ENCODE data around the gene GALNT10. TPM values are rescaled to one million over a fixed set of nuclear protein-coding genes. Genes with fewer than 3 reads are reported as not detected.

The GALNT10 gene
- total RNA-seq, 4 donors from 2014 or later = 17.2 to 28.6 (median 21.1) TPM

DNA sequence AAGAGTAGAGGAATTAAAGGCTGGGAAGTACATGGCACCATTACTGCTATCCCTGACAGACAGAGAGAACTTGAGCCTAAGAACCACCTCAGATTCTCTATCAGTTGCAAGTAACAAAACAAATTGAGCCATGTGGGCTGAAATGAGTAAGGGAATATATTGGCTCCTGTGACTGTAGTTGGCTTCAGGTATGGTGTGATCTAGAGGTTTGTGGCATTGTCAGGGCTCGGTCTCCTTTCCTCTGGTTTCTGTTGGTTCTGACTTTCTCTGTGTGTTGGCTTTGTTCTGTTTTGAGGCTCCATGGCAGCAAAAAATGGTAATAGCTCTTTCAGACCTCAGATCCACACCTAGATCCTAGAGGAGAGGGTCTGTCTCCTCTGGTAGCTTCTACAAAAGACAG lies 5.7 kb downstream of the GALNT10 start:
- TF ChIP-seq, protein P1, sequence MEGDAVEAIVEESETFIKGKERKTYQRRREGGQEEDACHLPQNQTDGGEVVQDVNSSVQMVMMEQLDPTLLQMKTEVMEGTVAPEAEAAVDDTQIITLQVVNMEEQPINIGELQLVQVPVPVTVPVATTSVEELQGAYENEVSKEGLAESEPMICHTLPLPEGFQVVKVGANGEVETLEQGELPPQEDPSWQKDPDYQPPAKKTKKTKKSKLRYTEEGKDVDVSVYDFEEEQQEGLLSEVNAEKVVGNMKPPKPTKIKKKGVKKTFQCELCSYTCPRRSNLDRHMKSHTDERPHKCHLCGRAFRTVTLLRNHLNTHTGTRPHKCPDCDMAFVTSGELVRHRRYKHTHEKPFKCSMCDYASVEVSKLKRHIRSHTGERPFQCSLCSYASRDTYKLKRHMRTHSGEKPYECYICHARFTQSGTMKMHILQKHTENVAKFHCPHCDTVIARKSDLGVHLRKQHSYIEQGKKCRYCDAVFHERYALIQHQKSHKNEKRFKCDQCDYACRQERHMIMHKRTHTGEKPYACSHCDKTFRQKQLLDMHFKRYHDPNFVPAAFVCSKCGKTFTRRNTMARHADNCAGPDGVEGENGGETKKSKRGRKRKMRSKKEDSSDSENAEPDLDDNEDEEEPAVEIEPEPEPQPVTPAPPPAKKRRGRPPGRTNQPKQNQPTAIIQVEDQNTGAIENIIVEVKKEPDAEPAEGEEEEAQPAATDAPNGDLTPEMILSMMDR (IDR thresholded peaks at IDR 0.05; ENCODE audit: low read depth) = no peak

DNA sequence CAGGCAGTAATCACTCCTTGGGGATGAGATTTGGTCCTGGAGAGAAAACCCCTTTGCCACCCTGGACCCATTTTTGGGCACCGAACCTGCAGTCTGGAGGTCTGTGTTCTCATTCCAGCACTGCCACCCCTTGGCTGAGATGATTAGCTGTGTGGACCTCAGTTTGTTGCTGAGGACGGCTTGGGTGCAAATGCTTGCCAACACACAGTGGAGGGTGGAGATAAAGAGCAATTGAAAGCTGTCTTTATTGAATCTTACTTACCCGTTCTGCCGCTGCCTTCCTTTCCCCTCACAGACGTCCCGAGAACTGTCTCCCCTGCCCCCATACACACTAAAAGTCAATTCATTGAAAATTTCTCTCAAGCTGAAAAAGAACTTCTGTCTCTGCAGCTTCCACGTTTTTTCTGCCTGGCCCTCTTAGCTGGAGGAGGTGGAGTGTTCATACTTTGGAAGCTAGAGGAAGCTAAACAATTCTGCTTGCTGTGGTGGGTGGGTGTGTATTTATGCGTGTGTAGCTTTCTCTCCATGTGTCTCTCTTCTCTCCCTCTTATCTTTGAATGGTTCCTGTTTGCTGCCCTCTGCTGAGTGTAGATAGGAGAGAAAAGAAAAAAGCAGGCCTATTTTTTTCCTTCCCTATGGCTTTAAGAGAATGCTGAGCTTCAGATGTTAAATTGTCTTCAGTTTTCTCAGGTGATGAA lies 6.6 kb downstream of the GALNT10 start:
- TF ChIP-seq, protein P1 (IDR thresholded peaks at IDR 0.05; ENCODE audit: low read depth) = no peak

DNA sequence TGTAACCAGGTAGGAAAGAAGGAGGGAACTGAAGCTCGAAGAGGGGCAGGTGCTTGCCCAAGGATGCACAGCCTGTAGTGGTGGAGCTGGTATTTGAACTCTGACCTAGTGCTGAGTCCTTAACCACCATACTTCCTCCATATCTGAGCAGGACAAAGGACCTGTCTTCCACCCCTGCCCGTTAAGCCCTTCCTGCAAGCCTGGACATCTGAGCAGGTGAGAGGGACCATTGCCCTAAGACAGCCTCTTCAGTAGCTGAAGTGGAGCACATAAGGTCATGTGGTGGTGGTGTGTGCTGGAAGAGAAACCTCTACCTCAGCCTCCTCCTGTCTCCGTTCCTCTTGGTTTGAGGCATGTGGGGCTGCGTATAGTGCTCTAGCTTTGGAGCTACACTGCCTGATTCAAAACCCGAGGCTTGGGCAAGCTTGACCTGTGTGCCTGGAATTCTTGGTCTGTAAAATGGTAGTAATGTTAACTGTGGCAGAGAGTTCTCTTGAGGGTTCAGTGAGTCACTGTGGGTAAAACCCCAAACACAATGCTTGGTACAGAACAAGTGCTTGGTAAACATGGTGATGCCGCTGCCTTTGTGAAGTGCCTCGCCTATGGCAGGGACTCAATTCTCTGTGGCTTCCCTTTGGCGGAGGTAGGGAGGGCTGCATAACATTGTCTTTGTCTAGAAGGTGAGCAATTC lies 7.4 kb downstream of the GALNT10 start:
- TF ChIP-seq, protein P1 (IDR thresholded peaks at IDR 0.05; ENCODE audit: low read depth) = no peak

DNA sequence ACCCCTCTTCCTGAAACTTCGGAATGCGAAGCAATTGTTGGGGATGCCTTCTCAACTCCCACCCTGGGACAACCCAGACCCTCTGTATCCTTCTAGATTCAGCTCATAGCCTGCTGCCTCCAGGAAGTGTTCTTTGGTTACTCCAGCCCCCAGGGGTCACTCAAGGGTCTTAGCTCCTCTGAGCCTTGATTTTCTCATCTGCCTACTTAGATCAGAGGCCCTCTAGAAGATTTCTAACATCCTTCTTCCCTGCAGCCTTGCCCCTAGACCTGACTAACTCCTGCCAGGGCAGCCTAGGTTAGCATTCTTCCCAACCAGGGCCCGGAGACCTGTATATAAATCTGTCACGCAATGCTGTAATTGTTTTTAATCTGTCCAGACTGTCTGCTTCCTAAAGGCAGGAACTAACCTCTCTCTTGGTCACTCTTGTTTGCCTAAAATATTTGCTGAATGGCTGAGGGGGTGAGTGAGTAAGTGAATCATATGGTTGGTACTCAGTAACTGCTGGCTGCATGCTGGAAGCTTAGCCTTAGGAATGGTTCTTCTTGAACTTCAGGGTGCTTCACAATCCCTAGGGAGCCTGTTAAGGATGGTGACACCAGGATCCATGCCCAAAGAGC lies 8.2 kb downstream of the GALNT10 start:
- TF ChIP-seq, protein P1 (IDR thresholded peaks at IDR 0.05; ENCODE audit: low read depth) = no peak

DNA sequence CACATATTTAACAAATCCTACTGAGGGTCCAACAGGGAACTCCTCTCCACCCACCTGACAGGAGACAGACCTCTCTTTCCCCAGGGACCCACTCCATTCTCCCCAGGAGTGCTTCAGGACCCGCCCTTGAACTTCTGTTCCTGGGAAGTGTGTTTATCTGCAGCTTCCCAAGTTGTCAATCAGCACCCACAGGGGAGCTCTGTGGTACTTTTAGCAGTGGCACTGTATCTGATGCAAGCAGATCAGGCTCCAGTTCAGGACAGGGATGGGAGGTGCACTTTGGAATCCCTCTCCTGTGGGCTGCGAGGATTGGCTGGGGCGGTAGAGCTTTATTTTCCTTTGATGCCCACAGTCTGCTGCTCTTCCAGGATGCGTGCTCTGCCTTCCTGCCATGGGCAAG lies 8.7 kb downstream of the GALNT10 start:
- TF ChIP-seq, protein P1 (IDR thresholded peaks at IDR 0.05; ENCODE audit: low read depth) = no peak

DNA sequence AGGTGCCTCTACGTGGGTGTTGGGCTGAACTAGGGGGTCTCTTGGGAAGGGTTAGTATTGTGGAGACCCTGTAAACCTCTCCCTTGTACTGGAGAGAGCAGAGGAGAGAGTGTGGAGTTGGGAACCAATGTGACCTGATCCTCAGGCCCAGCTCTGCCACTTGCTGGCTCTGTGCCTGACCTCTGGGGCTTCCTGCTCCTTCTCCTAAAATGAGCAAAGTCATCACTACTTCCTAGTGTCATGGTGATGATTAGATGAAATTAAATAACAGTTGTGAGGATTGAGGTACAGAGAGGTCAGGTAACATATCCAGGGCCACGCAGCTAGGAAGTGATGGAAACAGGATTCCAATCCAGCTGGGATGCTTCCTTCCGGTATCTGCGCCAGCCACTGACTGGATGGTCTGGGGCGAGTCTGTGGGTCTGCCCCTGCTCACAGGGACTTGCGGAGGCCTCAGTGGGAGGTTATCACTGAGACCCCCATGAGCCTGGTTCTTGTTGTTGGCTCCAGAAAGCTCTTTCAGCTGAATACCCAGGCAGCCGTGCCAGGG lies 9.2 kb downstream of the GALNT10 start:
- TF ChIP-seq, protein P1 (IDR thresholded peaks at IDR 0.05; ENCODE audit: low read depth) = no peak

DNA sequence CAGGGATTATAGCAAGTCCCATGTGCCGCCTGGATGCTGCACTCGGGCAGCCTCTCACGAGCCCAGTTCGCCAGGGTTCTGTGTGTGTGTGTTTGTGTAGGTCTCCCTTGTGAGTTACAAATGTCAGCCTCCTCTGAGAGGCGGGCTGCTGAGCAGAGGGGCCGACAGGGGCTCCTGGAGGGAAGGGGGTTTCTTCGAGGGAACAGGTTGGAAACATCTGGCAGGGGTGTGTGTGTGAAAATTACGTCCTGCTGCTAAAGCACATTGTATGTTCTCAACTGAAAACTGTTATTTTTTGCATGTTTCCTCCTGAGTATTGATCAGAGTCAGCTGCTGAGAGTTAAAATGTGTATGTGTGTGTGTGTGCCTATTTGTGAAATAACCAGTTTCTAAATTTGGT lies 9.7 kb downstream of the GALNT10 start:
- TF ChIP-seq, protein P1 (IDR thresholded peaks at IDR 0.05; ENCODE audit: low read depth) = no peak

Data from subcutaneous adipose tissue (tissue), 4 donors.